SIG-M5 (cell line): ENCODE measurements around the gene RILPL2.
A peak's percentile ranks its signal among the peaks of the same experiment; 100 is the strongest.
"Not testable (repeated sequence)": the region's sequence is repeated elsewhere in the genome, so short reads cannot be mapped to it uniquely, and the experiment has no call there.

Experiments used
- DNase-seq: peaks from one replicate; lab custom pipeline; 2025; lab: John Stamatoyannopoulos, UW

The RILPL2 gene

GRCh38 chr12:123436017-123436964 is at the start of gene RILPL2:
Gene RILPL2, minus strand, starts transcription at chr12:123436684. Its CDS starts 264 bp downstream, at chr12:123436420.
- peak; percentile 94 for DNase-seq

GRCh38 chr12:123485756-123486155 is 49.3 kb upstream of the RILPL2 start:
- DNase-seq = no peak

- no peak for DNase-seq
Measured at GRCh38 chr12:123483602-123484248, 47.2 kb upstream of the RILPL2 start.

GRCh38 chr12:123482876-123483275 is 46.4 kb upstream of the RILPL2 start:
- no peak for DNase-seq

GRCh38 chr12:123481251-123481650 is 44.8 kb upstream of the RILPL2 start:
- not testable (repeated sequence) for DNase-seq

- no peak for DNase-seq
Measured at GRCh38 chr12:123479442-123480180, 43.1 kb upstream of the RILPL2 start.

- no peak for DNase-seq
Measured at GRCh38 chr12:123478762-123479161, 42.3 kb upstream of the RILPL2 start.

GRCh38 chr12:123478069-123478468 is 41.6 kb upstream of the RILPL2 start:
- DNase-seq = no peak

- DNase-seq = no peak
Measured at GRCh38 chr12:123475246-123475703, 38.8 kb upstream of the RILPL2 start.

GRCh38 chr12:123474485-123475245 is 38.2 kb upstream of the RILPL2 start:
- no peak for DNase-seq

GRCh38 chr12:123472438-123472849 is 36.0 kb upstream of the RILPL2 start:
- DNase-seq = no peak

GRCh38 chr12:123471374-123472068 is 35.0 kb upstream of the RILPL2 start:
- no peak for DNase-seq

- no peak for DNase-seq
Measured at GRCh38 chr12:123469978-123470377, 33.5 kb upstream of the RILPL2 start.

- no peak for DNase-seq
Measured at GRCh38 chr12:123468786-123469185, 32.3 kb upstream of the RILPL2 start.

GRCh38 chr12:123465084-123465483 is 28.6 kb upstream of the RILPL2 start:
- no peak for DNase-seq

GRCh38 chr12:123463174-123463573 is 26.7 kb upstream of the RILPL2 start:
- not testable (repeated sequence) for DNase-seq

GRCh38 chr12:123457980-123458779 is 21.7 kb upstream of the RILPL2 start, which contains the start of gene SNRNP35:
Gene SNRNP35, plus strand, starts transcription at chr12:123458139. Its CDS starts 7,402 bp downstream, at chr12:123465541.
- no peak for DNase-seq

GRCh38 chr12:123453165-123453564 is 16.7 kb upstream of the RILPL2 start:
- no peak for DNase-seq

- not testable (repeated sequence) for DNase-seq
Measured at GRCh38 chr12:123452276-123452550, 15.7 kb upstream of the RILPL2 start.

- no peak for DNase-seq
Measured at GRCh38 chr12:123450636-123451035, 14.2 kb upstream of the RILPL2 start.
